ENCODE results near the gene PGAP3. TPM values are rescaled to one million over a fixed set of nuclear protein-coding genes. Genes with fewer than 3 reads are reported as not detected.

The PGAP3 gene
- total RNA-seq, 6 donors from 2014 or later = 15.2 to 64.0 (median 27.9) TPM

DNA sequence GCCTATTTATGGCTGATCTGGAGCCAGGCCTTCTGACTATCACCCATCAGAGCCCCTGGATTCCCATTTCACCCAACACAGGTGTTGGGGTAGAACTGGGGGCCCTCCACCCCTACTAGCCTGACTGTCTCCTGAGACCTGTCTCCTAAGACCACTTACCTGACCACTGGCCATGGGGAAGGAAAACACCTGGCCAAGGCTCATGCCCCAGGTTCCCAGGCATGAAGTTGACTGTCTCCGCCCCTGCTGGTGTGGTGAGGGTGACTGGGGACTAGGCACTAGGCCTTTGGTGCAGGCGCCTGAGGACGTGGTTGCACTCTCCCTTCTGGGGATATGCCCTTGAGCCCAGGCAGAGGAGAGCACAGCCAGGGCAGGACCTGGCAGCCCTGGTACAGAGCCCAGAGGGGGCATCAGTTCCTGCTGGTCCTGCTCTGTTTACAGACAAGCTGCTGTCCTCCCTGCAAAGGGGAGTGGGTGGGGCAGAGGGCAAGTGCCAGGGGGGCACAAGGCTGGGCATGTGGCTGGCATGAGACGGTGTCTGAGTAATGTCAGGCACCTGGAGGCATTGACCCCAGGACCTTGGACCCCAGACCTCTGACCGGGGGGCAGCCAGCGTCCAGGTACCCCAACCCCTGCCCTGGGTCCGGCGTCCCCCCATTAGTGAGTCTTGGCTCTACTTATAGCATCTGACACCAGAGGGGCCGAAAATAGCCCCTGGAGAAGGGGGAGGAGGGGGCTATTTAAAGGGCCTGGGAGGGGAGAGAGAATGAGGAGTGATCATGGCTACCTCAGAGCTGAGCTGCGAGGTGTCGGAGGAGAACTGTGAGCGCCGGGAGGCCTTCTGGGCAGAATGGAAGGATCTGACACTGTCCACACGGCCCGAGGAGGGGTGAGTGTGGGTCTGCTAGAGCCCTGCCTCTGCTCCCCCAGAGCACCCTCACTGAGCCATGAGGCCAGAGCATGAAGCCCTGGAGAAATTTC lies 23.0 kb downstream of the PGAP3 start, which contains the start of gene TCAP:
TSS of gene TCAP (plus strand) at position 769 of the 981 bp plus-strand sequence. CDS start at position 780, 11 bp downstream.
- peaks cover 0 to 24% (median 11%) of the 10 kb centered on the region in 4 donors for H3K27me3 ChIP-seq
- H3K4me1 ChIP-seq = peaks cover 88 to 92% (median 89%) of the 10 kb centered on the region in 4 donors
- peak within 1 kb of the TSS; percentile 67 to 91 (median 88) for H3K27ac ChIP-seq

DNA sequence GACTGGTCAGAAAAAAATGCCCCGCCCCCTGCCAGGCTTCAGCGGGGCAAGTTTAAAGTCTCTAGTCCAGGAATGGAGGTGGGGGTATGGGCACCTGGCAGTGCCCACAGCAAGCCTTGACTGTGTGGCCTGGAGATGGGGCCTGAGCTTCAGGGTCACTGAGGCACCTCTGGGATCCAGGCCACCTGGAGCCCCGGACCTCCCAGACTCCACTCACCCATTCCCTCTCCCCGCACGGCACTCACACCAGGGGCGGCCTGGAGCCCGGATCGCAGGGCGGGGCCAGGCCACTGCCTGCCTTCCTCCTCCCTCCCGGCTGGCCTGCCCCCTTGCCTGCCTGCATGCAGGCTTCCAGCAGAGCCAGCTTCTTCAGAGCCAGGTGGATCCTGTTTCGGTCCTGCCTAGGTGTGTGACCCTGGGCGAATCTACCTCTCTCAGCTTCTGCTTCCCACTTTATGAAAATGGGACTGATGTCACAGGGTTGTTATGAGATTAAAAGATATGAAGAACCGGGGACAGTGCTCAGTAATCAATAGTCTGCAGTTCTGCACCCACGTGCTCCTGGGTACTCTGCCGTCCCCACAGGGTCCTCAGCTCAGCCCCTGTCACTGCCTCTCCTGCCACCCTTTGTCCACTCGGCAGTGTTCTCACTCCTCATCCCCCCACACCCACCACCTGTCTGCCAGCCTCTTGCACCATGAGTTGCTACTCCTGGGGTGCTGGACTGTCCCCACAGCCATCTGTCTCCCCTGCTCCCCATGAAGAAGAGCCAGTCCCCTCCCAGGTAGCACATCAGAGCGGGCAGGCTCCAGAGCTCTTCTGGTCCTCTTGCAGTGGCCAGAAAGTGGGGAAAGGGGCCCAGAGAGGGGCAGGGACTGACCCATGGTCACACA lies 23.9 kb downstream of the PGAP3 start:
- Histone ChIP-seq H3K4me1 (peaks cover 92 to 100% (median 97%) of the 10 kb centered on the region in 4 donors), H3K27ac (peak overlapping the region; percentile 20 to 91 (median 88)), H3K9me3 (no peaks in the 10 kb centered on the region), H3K4me3 (no peak overlapping the region), H3K36me3 (peaks cover 5 to 38% (median 26%) of the 10 kb centered on the region in 4 donors), H3K27me3 (peaks cover 0 to 17% (median 9%) of the 10 kb centered on the region in 4 donors)
- WGBS, 2 donors = 50 to 56% methylated on average over 9 to 17 of the region's 17 CpGs
- DNase-seq (peak in 1 of 2 donors; percentile 84), ATAC-seq (ENCODE audit: low FRiP score in 2 of 2) (no peak)
- TF ChIP-seq POLR2AphosphoS5 (IDR thresholded peaks at IDR 0.05) (no peak), POLR2A (IDR thresholded peaks at IDR 0.05) (peak in 1 of 4 donors; percentile 21), EP300 (IDR thresholded peaks at IDR 0.05) (no peak)
- TF ChIP-seq, protein P1, sequence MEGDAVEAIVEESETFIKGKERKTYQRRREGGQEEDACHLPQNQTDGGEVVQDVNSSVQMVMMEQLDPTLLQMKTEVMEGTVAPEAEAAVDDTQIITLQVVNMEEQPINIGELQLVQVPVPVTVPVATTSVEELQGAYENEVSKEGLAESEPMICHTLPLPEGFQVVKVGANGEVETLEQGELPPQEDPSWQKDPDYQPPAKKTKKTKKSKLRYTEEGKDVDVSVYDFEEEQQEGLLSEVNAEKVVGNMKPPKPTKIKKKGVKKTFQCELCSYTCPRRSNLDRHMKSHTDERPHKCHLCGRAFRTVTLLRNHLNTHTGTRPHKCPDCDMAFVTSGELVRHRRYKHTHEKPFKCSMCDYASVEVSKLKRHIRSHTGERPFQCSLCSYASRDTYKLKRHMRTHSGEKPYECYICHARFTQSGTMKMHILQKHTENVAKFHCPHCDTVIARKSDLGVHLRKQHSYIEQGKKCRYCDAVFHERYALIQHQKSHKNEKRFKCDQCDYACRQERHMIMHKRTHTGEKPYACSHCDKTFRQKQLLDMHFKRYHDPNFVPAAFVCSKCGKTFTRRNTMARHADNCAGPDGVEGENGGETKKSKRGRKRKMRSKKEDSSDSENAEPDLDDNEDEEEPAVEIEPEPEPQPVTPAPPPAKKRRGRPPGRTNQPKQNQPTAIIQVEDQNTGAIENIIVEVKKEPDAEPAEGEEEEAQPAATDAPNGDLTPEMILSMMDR (IDR thresholded peaks at IDR 0.05) = no peak

More for the DNA sequence above, 23.0 kb downstream of the PGAP3 start, which contains the start of gene TCAP:
- DNase-seq (no peak), ATAC-seq (ENCODE audit: low FRiP score in 2 of 2) (no peak)
- TF ChIP-seq POLR2A (IDR thresholded peaks at IDR 0.05) = no peak
- TF ChIP-seq, protein P1 (IDR thresholded peaks at IDR 0.05) = no peak
- TF ChIP-seq EP300 (IDR thresholded peaks at IDR 0.05) = no peak
- TF ChIP-seq POLR2AphosphoS5 (IDR thresholded peaks at IDR 0.05) = no peak
- H3K36me3 ChIP-seq = peaks cover 5 to 30% (median 21%) of the 10 kb centered on the region in 4 donors
- H3K4me3 ChIP-seq = no peak within 1 kb of the TSS
- WGBS, 2 donors = 55 to 57% methylated on average over 10 to 15 of the region's 15 CpGs
- H3K9me3 ChIP-seq = no peaks in the 10 kb centered on the region

DNA sequence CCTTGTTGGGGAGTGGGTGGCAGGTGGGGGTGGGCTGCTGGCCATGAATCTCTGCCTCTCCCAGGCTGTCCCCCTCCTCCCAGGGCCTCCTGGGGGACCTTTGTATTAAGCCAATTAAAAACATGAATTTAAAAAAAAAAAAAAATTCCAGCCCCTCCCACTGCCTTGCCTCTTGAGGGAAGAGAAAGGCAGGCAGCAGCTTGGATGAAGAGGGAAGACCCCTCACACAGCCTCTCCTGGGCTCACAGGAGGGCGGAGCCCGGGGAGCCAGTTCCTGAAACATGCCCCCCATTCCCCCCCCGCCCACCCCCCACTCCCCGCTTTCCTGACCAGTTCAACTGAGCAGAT lies 24.5 kb downstream of the PGAP3 start:
- peak overlapping the region; percentile 20 to 91 (median 88) for H3K27ac ChIP-seq

More for the DNA sequence above, 24.5 kb downstream of the PGAP3 start:
- Histone ChIP-seq H3K9me3 (no peaks in the 10 kb centered on the region), H3K36me3 (peaks cover 5 to 45% (median 29%) of the 10 kb centered on the region in 4 donors), H3K27me3 (peaks cover 0 to 12% (median 8%) of the 10 kb centered on the region in 4 donors), H3K4me1 (peaks cover 92 to 100% (median 97%) of the 10 kb centered on the region in 4 donors), H3K4me3 (no peak overlapping the region)
- no peak for DNase-seq
- WGBS, 2 donors = 47 to 52% methylated on average over 4 of the region's 4 CpGs
- ATAC-seq (ENCODE audit: low FRiP score in 2 of 2) = no peak
- no peak for TF ChIP-seq EP300 (IDR thresholded peaks at IDR 0.05)
- TF ChIP-seq, protein P1 (IDR thresholded peaks at IDR 0.05) = no peak
- TF ChIP-seq POLR2A (IDR thresholded peaks at IDR 0.05) = no peak
- TF ChIP-seq POLR2AphosphoS5 (IDR thresholded peaks at IDR 0.05) = no peak

All from upper lobe of left lung (tissue), 6 donors.